ENCODE results near the gene RAB22A.

- TF ChIP-seq CTCF (IDR thresholded peaks at IDR 0.05), result no peak
- no peak for TF ChIP-seq POLR2A (IDR thresholded peaks at IDR 0.05)
Measured at GRCh38 chr20:58381627-58382026, 72.1 kb downstream of the RAB22A start.

Data from adrenal gland (tissue), 5 donors.